Measurements from ENCODE around the gene TMEM60. TPM values are rescaled to one million over a fixed set of nuclear protein-coding genes. Genes with fewer than 3 reads are reported as not detected.

The TMEM60 gene
- polyA plus RNA-seq, 1 donor from 2014 or later = 29.3 TPM

- H3K27ac ChIP-seq (ENCODE audit: low read length) = no peak overlapping the region
These were observed 13.5 kb upstream of the TMEM60 start for GRCh38 chr7:77811516-77812289.

DNA sequence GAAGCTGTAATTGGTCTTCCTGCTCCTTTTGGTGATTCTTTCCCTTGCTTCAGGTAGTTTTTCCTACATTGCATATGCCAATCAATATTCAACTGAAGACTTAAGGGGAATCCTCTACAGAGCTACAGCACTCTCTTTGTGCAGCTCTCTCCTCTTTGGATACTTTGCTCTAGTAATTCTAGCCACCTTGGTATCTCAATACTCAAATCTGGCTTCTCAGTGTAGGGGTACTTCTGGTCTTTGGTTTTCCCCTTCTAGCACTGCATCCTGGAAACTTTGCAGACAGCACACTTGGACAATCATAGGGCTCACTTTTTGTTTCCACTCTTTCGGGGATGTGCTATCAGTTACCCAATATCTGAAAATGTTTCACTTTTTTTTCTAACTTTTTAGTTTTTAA lies 10.3 kb upstream of the TMEM60 start:
- Histone ChIP-seq H3K9ac (ENCODE audit: low read length) (no peak overlapping the region), H3K36me3 (ENCODE audit: insufficient read depth, low read length) (no peaks in the 10 kb centered on the region), H3K4me2 (ENCODE audit: low read length) (no peak overlapping the region), H2AFZ (ENCODE audit: low read depth, low read length) (no peak overlapping the region), H3F3A (ENCODE audit: insufficient read depth, low read length, poor library complexity, severe bottlenecking) (no peaks in the 10 kb centered on the region), H3K9me2 (ENCODE audit: insufficient read depth, low read length) (no peaks in the 10 kb centered on the region), H3K4me3 (ENCODE audit: low read length) (no peak overlapping the region), H4K20me1 (ENCODE audit: insufficient read depth) (no peaks in the 10 kb centered on the region), H3K9me3 (ENCODE audit: low read length) (no peaks in the 10 kb centered on the region), H3K27ac (ENCODE audit: low read length) (no peak overlapping the region), H3K27me3 (ENCODE audit: insufficient read depth, low read depth, low read length) (no peaks in the 10 kb centered on the region), H3K79me2 (replicated peaks; ENCODE audit: insufficient read depth, low read length) (peaks cover 47% of the 10 kb centered on the region)
- TF ChIP-seq TAF1 (IDR thresholded peaks at IDR 0.05; ENCODE audit: low read depth) = no peak
- no peak for TF ChIP-seq RAD21 (conservative IDR thresholded peaks at IDR 0.05)
- TF ChIP-seq EZH2 (IDR thresholded peaks at IDR 0.05; ENCODE audit: borderline replicate concordance, insufficient read depth, low read length, poor library complexity, severe bottlenecking) = no peak
- no peak for TF ChIP-seq POLR2AphosphoS5 (IDR thresholded peaks at IDR 0.05)
- no peak for TF ChIP-seq EP300 (conservative IDR thresholded peaks at IDR 0.05; ENCODE audit: poor library complexity, severe bottlenecking)
- TF ChIP-seq, protein P1, sequence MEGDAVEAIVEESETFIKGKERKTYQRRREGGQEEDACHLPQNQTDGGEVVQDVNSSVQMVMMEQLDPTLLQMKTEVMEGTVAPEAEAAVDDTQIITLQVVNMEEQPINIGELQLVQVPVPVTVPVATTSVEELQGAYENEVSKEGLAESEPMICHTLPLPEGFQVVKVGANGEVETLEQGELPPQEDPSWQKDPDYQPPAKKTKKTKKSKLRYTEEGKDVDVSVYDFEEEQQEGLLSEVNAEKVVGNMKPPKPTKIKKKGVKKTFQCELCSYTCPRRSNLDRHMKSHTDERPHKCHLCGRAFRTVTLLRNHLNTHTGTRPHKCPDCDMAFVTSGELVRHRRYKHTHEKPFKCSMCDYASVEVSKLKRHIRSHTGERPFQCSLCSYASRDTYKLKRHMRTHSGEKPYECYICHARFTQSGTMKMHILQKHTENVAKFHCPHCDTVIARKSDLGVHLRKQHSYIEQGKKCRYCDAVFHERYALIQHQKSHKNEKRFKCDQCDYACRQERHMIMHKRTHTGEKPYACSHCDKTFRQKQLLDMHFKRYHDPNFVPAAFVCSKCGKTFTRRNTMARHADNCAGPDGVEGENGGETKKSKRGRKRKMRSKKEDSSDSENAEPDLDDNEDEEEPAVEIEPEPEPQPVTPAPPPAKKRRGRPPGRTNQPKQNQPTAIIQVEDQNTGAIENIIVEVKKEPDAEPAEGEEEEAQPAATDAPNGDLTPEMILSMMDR (IDR thresholded peaks at IDR 0.05; ENCODE audit: poor library complexity, severe bottlenecking) = no peak
- TF ChIP-seq SMC3 (conservative IDR thresholded peaks at IDR 0.05; ENCODE audit: poor library complexity) = no peak
- TF ChIP-seq MXI1 (conservative IDR thresholded peaks at IDR 0.05; ENCODE audit: poor library complexity, severe bottlenecking) = no peak

More at GRCh38 chr7:77811516-77812289, 13.5 kb upstream of the TMEM60 start:
- H3K27me3 ChIP-seq (ENCODE audit: insufficient read depth, low read depth, low read length) = no peaks in the 10 kb centered on the region
- H3F3A ChIP-seq (ENCODE audit: insufficient read depth, low read length, poor library complexity, severe bottlenecking) = no peaks in the 10 kb centered on the region
- no peaks in the 10 kb centered on the region for H4K20me1 ChIP-seq (ENCODE audit: insufficient read depth)
- H3K9me3 ChIP-seq (ENCODE audit: low read length) = no peaks in the 10 kb centered on the region
- H3K9me2 ChIP-seq (ENCODE audit: insufficient read depth, low read length) = no peaks in the 10 kb centered on the region
- no peak overlapping the region for H3K9ac ChIP-seq (ENCODE audit: low read length)
- H3K4me3 ChIP-seq (ENCODE audit: low read length) = no peak overlapping the region
- peaks cover 34% of the 10 kb centered on the region for H3K79me2 ChIP-seq (replicated peaks; ENCODE audit: insufficient read depth, low read length)
- H3K4me2 ChIP-seq (ENCODE audit: low read length) = no peak overlapping the region
- no peaks in the 10 kb centered on the region for H3K36me3 ChIP-seq (ENCODE audit: insufficient read depth, low read length)
- H2AFZ ChIP-seq (ENCODE audit: low read depth, low read length) = no peak overlapping the region
- TF ChIP-seq EP300 (conservative IDR thresholded peaks at IDR 0.05; ENCODE audit: poor library complexity, severe bottlenecking) (no peak), EZH2 (IDR thresholded peaks at IDR 0.05; ENCODE audit: borderline replicate concordance, insufficient read depth, low read length, poor library complexity, severe bottlenecking) (no peak), POLR2AphosphoS5 (IDR thresholded peaks at IDR 0.05) (no peak), REST (IDR thresholded peaks at IDR 0.05; ENCODE audit: borderline replicate concordance) (no peak), RAD21 (conservative IDR thresholded peaks at IDR 0.05) (no peak), SMC3 (conservative IDR thresholded peaks at IDR 0.05; ENCODE audit: poor library complexity) (no peak), TAF1 (IDR thresholded peaks at IDR 0.05; ENCODE audit: low read depth) (no peak), MXI1 (conservative IDR thresholded peaks at IDR 0.05; ENCODE audit: poor library complexity, severe bottlenecking) (no peak)
- TF ChIP-seq, protein P1 (IDR thresholded peaks at IDR 0.05; ENCODE audit: poor library complexity, severe bottlenecking) = no peak
